Activated T-helper 2 cell treated with anti-CD3 and anti-CD28 coated beads, Interferon-gamma antibody, Interleukin-2, Interleukin-4, amounts not matched to agents 10 μg/mL and 5 μg/mL and 100 μg/mL, durations not matched to agents 14 hours and 24 hours and 36 hours (primary cell): Measurements from ENCODE around the gene FADS3. TPM values are rescaled to one million over a fixed set of nuclear protein-coding genes. Genes with fewer than 3 reads are reported as not detected.

ENCODE experiments used
- DNase-seq: peaks from one replicate; pipeline ENCODE4 v3.0.0; 2021; ENCODE audit warnings: low spot score
- H3K27ac Mint-ChIP-seq: one replicate; pipeline ENCODE4 v1.8.0; 2021; ENCODE audit warnings: mixed read lengths
- H3K27me3 Mint-ChIP-seq: one replicate; pipeline ENCODE4 v1.8.0; 2021; ENCODE audit warnings: low read depth, mixed read lengths
- H3K36me3 Mint-ChIP-seq: one replicate; pipeline ENCODE4 v1.8.0; 2021; ENCODE audit warnings: low read depth, mixed read lengths
- H3K4me1 Mint-ChIP-seq: one replicate; pipeline ENCODE4 v1.8.0; 2021; ENCODE audit warnings: low read depth, mixed read lengths
- H3K4me3 Mint-ChIP-seq: one replicate; pipeline ENCODE4 v1.8.0; 2021; ENCODE audit warnings: low read depth, mild to moderate bottlenecking, moderate library complexity, mixed read lengths
- H3K9me3 Mint-ChIP-seq: one replicate; pipeline ENCODE4 v1.8.0; 2021; ENCODE audit warnings: mixed read lengths
- intact Hi-C: fragments of 100-400 bp; cut with micrococcal nuclease; formaldehyde crosslinking; loops from one replicate; pipeline ENCODE4 v1.15.1; 2023
- total RNA-seq: library from RNA; stranded (reverse); gene quantifications from 2 replicates; pipeline ENCODE4 v1.2.3, GENCODE V29; 2022

The FADS3 gene
- total RNA-seq, 1 donor from 2014 or later: 22.1 TPM

- intact Hi-C loops: no loop called here
- no peaks in the 10 kb centered on the region for H3K27me3 Mint-ChIP-seq
- peaks cover 35% of the 10 kb centered on the region for H3K36me3 Mint-ChIP-seq
- H3K27ac Mint-ChIP-seq: peak overlapping the region; percentile 30
- peaks cover 5% of the 10 kb centered on the region for H3K4me1 Mint-ChIP-seq
- H3K4me3 Mint-ChIP-seq: no peak overlapping the region
- DNase-seq: no peak
- H3K9me3 Mint-ChIP-seq: no peaks in the 10 kb centered on the region
Measured at GRCh38 chr11:61866231-61866957, 25.0 kb downstream of the FADS3 start.

GRCh38 chr11:61864814-61865775 is 26.2 kb downstream of the FADS3 start:
- Mint-ChIP-seq H3K27ac (no peak overlapping the region), H3K9me3 (no peaks in the 10 kb centered on the region), H3K4me1 (peaks cover 3% of the 10 kb centered on the region), H3K27me3 (no peaks in the 10 kb centered on the region), H3K4me3 (no peak overlapping the region), H3K36me3 (peaks cover 44% of the 10 kb centered on the region)
- intact Hi-C loops: no loop called here
- no peak for DNase-seq

GRCh38 chr11:61863548-61864081 is 27.7 kb downstream of the FADS3 start:
- Mint-ChIP-seq H3K4me1 (peaks cover 3% of the 10 kb centered on the region), H3K4me3 (no peak overlapping the region), H3K27me3 (no peaks in the 10 kb centered on the region), H3K9me3 (no peaks in the 10 kb centered on the region), H3K27ac (no peak overlapping the region), H3K36me3 (peaks cover 58% of the 10 kb centered on the region)
- no peak for DNase-seq
- intact Hi-C loops: no loop called here

GRCh38 chr11:61862714-61863547 is 28.4 kb downstream of the FADS3 start:
- Mint-ChIP-seq H3K4me1 (peaks cover 3% of the 10 kb centered on the region), H3K9me3 (no peaks in the 10 kb centered on the region), H3K27ac (no peak overlapping the region), H3K27me3 (no peaks in the 10 kb centered on the region), H3K4me3 (no peak overlapping the region), H3K36me3 (peaks cover 58% of the 10 kb centered on the region)
- intact Hi-C loops: loop anchor here (1.0 kb wide), 1 partner anchor 15 kb away; no protein-coding TSS in a partner anchor
- no peak for DNase-seq

GRCh38 chr11:61861634-61862033 is 29.7 kb downstream of the FADS3 start:
- no peak overlapping the region for H3K27ac Mint-ChIP-seq
- peaks cover 3% of the 10 kb centered on the region for H3K4me1 Mint-ChIP-seq
- no peak for DNase-seq
- H3K27me3 Mint-ChIP-seq: no peaks in the 10 kb centered on the region
- H3K9me3 Mint-ChIP-seq: no peaks in the 10 kb centered on the region
- H3K36me3 Mint-ChIP-seq: peaks cover 70% of the 10 kb centered on the region
- no peak overlapping the region for H3K4me3 Mint-ChIP-seq
- intact Hi-C loops: loop anchor here (1.0 kb wide), 1 partner anchor 17 kb away; no protein-coding TSS in a partner anchor

- intact Hi-C loops: no loop called here
- H3K9me3 Mint-ChIP-seq: no peaks in the 10 kb centered on the region
- no peak overlapping the region for H3K4me3 Mint-ChIP-seq
- H3K4me1 Mint-ChIP-seq: no peaks in the 10 kb centered on the region
- H3K27ac Mint-ChIP-seq: no peak overlapping the region
- no peak for DNase-seq
- H3K36me3 Mint-ChIP-seq: peaks cover 68% of the 10 kb centered on the region
- no peaks in the 10 kb centered on the region for H3K27me3 Mint-ChIP-seq
Measured at GRCh38 chr11:61860054-61860903, 31.1 kb downstream of the FADS3 start.

GRCh38 chr11:61855939-61856680 is 35.2 kb downstream of the FADS3 start:
- H3K4me1 Mint-ChIP-seq: no peaks in the 10 kb centered on the region
- peaks cover 66% of the 10 kb centered on the region for H3K36me3 Mint-ChIP-seq
- no peaks in the 10 kb centered on the region for H3K27me3 Mint-ChIP-seq
- no peak overlapping the region for H3K27ac Mint-ChIP-seq
- intact Hi-C loops: no loop called here
- no peak overlapping the region for H3K4me3 Mint-ChIP-seq
- no peak for DNase-seq
- H3K9me3 Mint-ChIP-seq: no peaks in the 10 kb centered on the region

GRCh38 chr11:61854966-61855714 is 36.2 kb downstream of the FADS3 start:
- no peak overlapping the region for H3K27ac Mint-ChIP-seq
- H3K27me3 Mint-ChIP-seq: no peaks in the 10 kb centered on the region
- no peak for DNase-seq
- intact Hi-C loops: no loop called here
- H3K4me3 Mint-ChIP-seq: no peak overlapping the region
- peaks cover 66% of the 10 kb centered on the region for H3K36me3 Mint-ChIP-seq
- H3K9me3 Mint-ChIP-seq: no peaks in the 10 kb centered on the region
- no peaks in the 10 kb centered on the region for H3K4me1 Mint-ChIP-seq

GRCh38 chr11:61854206-61854895 is 37.0 kb downstream of the FADS3 start:
- Mint-ChIP-seq H3K27me3 (no peaks in the 10 kb centered on the region), H3K9me3 (no peaks in the 10 kb centered on the region), H3K27ac (no peak overlapping the region), H3K4me1 (no peaks in the 10 kb centered on the region), H3K4me3 (no peak overlapping the region), H3K36me3 (peaks cover 66% of the 10 kb centered on the region)
- intact Hi-C loops: no loop called here
- no peak for DNase-seq

GRCh38 chr11:61853698-61854169 is 37.6 kb downstream of the FADS3 start:
- H3K9me3 Mint-ChIP-seq: no peaks in the 10 kb centered on the region
- H3K4me1 Mint-ChIP-seq: no peaks in the 10 kb centered on the region
- no peak overlapping the region for H3K4me3 Mint-ChIP-seq
- peaks cover 64% of the 10 kb centered on the region for H3K36me3 Mint-ChIP-seq
- H3K27me3 Mint-ChIP-seq: no peaks in the 10 kb centered on the region
- DNase-seq: no peak
- no peak overlapping the region for H3K27ac Mint-ChIP-seq
- intact Hi-C loops: no loop called here
